ENCODE results near the gene ARHGAP28. TPM values are rescaled to one million over a fixed set of nuclear protein-coding genes. Genes with fewer than 3 reads are reported as not detected.

ARHGAP28 gene
- total and polyA plus RNA-seq, 3 donors from 2014 or later = 45.5 to 161 (median 76.8) TPM

DNA sequence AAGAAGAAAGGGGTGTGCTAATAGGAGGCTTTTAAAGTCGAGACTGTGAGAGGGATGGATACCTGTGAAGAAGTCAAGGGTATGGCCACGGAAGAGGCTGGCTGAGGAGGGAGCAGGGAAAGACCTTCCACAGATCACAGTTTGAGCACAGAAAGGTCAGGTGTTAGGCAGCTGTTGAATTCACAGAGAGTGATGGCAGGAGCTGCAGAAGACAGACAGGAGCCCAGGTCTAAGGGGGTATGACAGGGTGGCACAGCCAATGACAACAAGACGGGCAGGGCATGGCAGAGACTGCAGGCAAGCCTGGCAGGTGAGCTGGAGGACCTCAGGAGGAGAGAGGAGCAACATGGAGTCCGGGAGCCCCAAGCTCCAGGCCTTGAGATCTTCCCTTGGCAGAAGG lies 225.0 kb downstream of the ARHGAP28 start:
- no peaks in the 10 kb centered on the region for H3K9me3 ChIP-seq
- H3K4me3 ChIP-seq = no peak overlapping the region
- TF ChIP-seq POLR2A (IDR thresholded peaks at IDR 0.05) = no peak
- TF ChIP-seq, protein P1, sequence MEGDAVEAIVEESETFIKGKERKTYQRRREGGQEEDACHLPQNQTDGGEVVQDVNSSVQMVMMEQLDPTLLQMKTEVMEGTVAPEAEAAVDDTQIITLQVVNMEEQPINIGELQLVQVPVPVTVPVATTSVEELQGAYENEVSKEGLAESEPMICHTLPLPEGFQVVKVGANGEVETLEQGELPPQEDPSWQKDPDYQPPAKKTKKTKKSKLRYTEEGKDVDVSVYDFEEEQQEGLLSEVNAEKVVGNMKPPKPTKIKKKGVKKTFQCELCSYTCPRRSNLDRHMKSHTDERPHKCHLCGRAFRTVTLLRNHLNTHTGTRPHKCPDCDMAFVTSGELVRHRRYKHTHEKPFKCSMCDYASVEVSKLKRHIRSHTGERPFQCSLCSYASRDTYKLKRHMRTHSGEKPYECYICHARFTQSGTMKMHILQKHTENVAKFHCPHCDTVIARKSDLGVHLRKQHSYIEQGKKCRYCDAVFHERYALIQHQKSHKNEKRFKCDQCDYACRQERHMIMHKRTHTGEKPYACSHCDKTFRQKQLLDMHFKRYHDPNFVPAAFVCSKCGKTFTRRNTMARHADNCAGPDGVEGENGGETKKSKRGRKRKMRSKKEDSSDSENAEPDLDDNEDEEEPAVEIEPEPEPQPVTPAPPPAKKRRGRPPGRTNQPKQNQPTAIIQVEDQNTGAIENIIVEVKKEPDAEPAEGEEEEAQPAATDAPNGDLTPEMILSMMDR (IDR thresholded peaks at IDR 0.05) = no peak
- intact Hi-C loops (cut with DNase I; ENCODE audit: low total_unique reads) = no loop called here
- DNase-seq = no peak
- H3K27ac ChIP-seq = no peak overlapping the region
- WGBS, 2 donors = 94 to 95% methylated on average over 3 to 4 of the region's 4 CpGs
- no peaks in the 10 kb centered on the region for H3K27me3 ChIP-seq
- no peaks in the 10 kb centered on the region for H3K36me3 ChIP-seq (ENCODE audit: low read depth, missing control alignments)
- H3K4me1 ChIP-seq = peaks cover 9% of the 10 kb centered on the region

DNA sequence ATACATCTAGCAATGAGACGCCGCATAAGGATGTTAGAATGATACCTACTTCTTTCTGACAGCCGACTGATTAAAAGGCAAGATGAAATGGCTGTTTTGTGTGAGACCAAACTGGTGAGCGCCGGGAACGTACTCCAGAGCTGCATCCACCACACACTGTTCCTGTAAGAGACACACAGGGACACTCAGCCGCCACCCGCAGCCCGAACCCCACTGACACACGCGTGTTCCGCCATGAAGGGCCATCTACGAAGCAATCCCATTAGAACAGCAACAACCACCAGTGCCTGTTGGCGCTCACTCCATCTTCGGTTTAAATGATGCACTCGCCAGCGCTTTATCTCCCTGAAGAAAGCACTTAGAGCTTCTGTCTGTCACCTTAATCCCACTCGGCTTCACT lies 225.8 kb downstream of the ARHGAP28 start:
- 93 to 98% methylated on average over 18 of the region's 18 CpGs for WGBS, 2 donors
- Histone ChIP-seq H3K27me3 (no peaks in the 10 kb centered on the region), H3K4me1 (peaks cover 8% of the 10 kb centered on the region), H3K36me3 (ENCODE audit: low read depth, missing control alignments) (no peaks in the 10 kb centered on the region), H3K27ac (no peak overlapping the region), H3K9me3 (no peaks in the 10 kb centered on the region), H3K4me3 (no peak overlapping the region)
- no peak for DNase-seq
- TF ChIP-seq POLR2A (IDR thresholded peaks at IDR 0.05) = no peak
- TF ChIP-seq, protein P1 (IDR thresholded peaks at IDR 0.05) = no peak
- intact Hi-C loops (cut with DNase I; ENCODE audit: low total_unique reads) = no loop called here

DNA sequence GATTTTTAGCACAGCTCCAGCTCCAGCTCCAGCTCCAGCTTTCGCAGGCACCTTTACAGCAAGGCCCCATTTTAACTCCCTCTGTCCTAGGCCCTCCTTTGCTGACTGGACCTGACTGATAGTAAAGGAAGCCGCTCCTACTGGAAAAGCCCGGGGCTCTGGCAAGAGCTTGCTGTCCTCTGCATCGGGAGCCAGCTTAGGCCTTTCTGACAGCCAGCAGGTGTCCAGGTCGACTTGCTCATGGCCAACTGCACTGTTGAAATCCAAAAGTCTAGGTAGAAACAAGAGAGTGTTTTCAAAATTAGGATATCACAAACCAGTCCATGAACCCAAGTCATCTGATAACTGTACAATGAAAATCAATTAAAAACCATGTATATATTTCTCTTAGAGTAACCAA lies 227.0 kb downstream of the ARHGAP28 start:
- intact Hi-C loops (cut with DNase I; ENCODE audit: low total_unique reads) = no loop called here
- TF ChIP-seq POLR2A (IDR thresholded peaks at IDR 0.05) = no peak
- TF ChIP-seq, protein P1 (IDR thresholded peaks at IDR 0.05) = no peak
- DNase-seq = no peak
- H3K4me1 ChIP-seq = no peaks in the 10 kb centered on the region
- H3K27ac ChIP-seq = no peak overlapping the region
- H3K9me3 ChIP-seq = no peaks in the 10 kb centered on the region
- WGBS, 2 donors = 80 to 88% methylated on average over 5 of the region's 5 CpGs
- H3K4me3 ChIP-seq = no peak overlapping the region
- H3K27me3 ChIP-seq = no peaks in the 10 kb centered on the region
- no peaks in the 10 kb centered on the region for H3K36me3 ChIP-seq (ENCODE audit: low read depth, missing control alignments)

DNA sequence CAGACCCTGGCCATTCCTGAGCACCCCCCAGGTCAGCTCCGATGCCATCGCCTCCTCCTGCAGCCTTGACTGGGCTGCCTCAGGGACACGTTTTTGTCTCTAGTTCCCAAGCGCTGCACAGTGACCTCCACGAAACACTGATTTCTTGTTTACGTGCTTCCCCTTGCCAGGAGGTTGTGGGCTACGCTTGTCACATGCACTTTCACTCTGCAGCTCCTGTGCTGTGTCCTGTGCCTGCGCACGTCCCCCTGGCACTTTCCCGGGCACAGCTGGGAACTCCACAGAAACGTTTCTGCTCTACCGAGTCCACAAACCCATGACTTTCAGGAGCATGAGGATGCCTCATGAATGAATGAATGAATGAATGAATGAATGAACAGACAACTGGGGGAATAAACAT lies 227.5 kb downstream of the ARHGAP28 start:
- H3K27ac ChIP-seq = no peak overlapping the region
- no peaks in the 10 kb centered on the region for H3K4me1 ChIP-seq
- H3K9me3 ChIP-seq = no peaks in the 10 kb centered on the region
- H3K27me3 ChIP-seq = no peaks in the 10 kb centered on the region
- WGBS, 2 donors = 71 to 73% methylated on average over 12 of the region's 12 CpGs
- intact Hi-C loops (cut with DNase I; ENCODE audit: low total_unique reads) = no loop called here
- no peak for DNase-seq
- no peak for TF ChIP-seq POLR2A (IDR thresholded peaks at IDR 0.05)
- TF ChIP-seq, protein P1 (IDR thresholded peaks at IDR 0.05) = no peak
- no peaks in the 10 kb centered on the region for H3K36me3 ChIP-seq (ENCODE audit: low read depth, missing control alignments)
- no peak overlapping the region for H3K4me3 ChIP-seq

DNA sequence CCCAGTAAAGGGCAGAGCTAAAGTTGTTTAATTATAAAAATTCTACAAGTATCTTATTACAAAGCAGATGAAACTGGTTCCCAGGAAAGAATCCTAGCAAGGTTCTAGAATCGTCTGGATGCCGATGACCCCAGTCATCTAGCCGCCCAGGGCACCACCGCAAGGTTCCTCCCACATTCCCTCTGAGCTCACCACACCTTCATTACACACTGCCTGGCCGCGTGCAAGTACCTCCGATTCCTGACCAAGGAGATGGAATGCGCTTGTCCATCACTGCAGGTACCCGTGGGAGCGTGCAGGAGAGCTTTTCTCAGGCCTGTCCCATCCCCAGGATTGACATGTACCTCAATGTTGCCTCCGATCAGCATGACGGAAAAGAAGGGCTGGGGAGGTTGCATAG lies 229.6 kb downstream of the ARHGAP28 start:
- Histone ChIP-seq H3K4me3 (no peak overlapping the region), H3K4me1 (no peaks in the 10 kb centered on the region), H3K27ac (no peak overlapping the region), H3K27me3 (no peaks in the 10 kb centered on the region), H3K36me3 (ENCODE audit: low read depth, missing control alignments) (no peaks in the 10 kb centered on the region), H3K9me3 (no peaks in the 10 kb centered on the region)
- TF ChIP-seq POLR2A (IDR thresholded peaks at IDR 0.05) = no peak
- TF ChIP-seq, protein P1 (IDR thresholded peaks at IDR 0.05) = no peak
- intact Hi-C loops (cut with DNase I; ENCODE audit: low total_unique reads) = no loop called here
- no peak for DNase-seq
- WGBS, 2 donors = 81 to 89% methylated on average over 12 of the region's 12 CpGs
